Lower leg skin (tissue), 3 donors: ENCODE data around the gene LRRC26.

ENCODE experiments used
- CTCF ChIP-seq, 3 donors: fragments of 450-650 bp; IDR thresholded peaks; one replicate each; pipeline ENCODE4 v1.5.1; 2016; ENCODE audit warnings: antibody characterized with exemption in 3 of 3, mild to moderate bottlenecking in 3 of 3, moderate library complexity in 2 of 3
- POLR2A ChIP-seq, 2 donors: fragments of 450-650 bp; IDR thresholded peaks; one replicate each; pipeline ENCODE4 v1.6.1; 2016 to 2017; ENCODE audit warnings: antibody characterized with exemption in 2 of 2, mild to moderate bottlenecking in 1 of 2, moderate library complexity in 1 of 2

DNA sequence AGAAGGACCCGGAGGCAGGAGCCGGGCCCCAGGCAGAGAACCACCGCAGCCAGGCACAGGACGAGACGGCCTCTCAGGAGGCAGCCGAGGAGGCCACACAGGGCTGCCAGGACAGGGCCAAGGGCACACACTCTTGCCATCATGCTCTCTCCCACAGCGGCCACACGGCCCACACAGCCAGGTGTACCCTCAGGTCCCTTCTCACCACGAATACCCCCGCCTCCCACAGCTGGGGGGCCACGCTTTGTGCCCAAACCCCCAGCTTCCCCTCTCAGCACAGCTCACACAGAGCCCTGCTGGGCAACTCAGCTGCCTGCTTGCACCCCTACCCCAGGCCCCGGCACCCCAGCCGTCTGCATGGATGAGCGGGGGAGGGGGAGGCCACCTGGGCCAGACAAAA, 23.9 kb upstream of the LRRC26 start:
- TF ChIP-seq CTCF (IDR thresholded peaks at IDR 0.05) (no peak), POLR2A (IDR thresholded peaks at IDR 0.05) (no peak)
